Breast epithelium (tissue), 4 donors: Measurements from ENCODE around the gene PHF21B. TPM values are rescaled to one million over a fixed set of nuclear protein-coding genes. Genes with fewer than 3 reads are reported as not detected.

ENCODE experiments used
- DNase-seq, 2 donors: peaks; one replicate each; pipeline ENCODE4 v3.0.0-alpha.2; 2019; ENCODE audit warnings: low spot score in 2 of 2
- H3K27ac ChIP-seq, 2 donors: fragments of 200-600 bp; sonication (generic) in 1 of 2; one replicate each; pipeline ENCODE4 v1.5.1; 2016 to 2019; ENCODE audit warnings: mild to moderate bottlenecking in 1 of 2
- H3K27me3 ChIP-seq, 2 donors: fragments of 200-600 bp; sonication (generic) in 1 of 2; one replicate each; pipeline versions ENCODE4 v1.5.1 to v1.6.0; 2017 to 2019; ENCODE audit warnings: control low read depth in 1 of 2, mild to moderate bottlenecking in 1 of 2
- H3K36me3 ChIP-seq: fragments of 200-600 bp; one replicate; pipeline ENCODE4 v1.5.1; 2019
- H3K4me1 ChIP-seq, 2 donors: fragments of 200-600 bp; sonication (generic); one replicate each; pipeline ENCODE4 v1.5.1; 2016 to 2019; ENCODE audit warnings: control low read depth in 1 of 2
- H3K4me3 ChIP-seq, 3 donors: fragments of 200-600 bp; sonication (generic); 1 replicate in 2 of 3; 2 replicates in 1 of 3; pipeline ENCODE4 v1.5.1; 2016 to 2019; ENCODE audit warnings: mild to moderate bottlenecking in 3 of 3, moderate library complexity in 2 of 3
- H3K9me3 ChIP-seq, 2 donors: fragments of 200-600 bp; sonication (generic) in 1 of 2; one replicate each; pipeline ENCODE4 v1.5.1; 2016 to 2019; ENCODE audit warnings: control low read depth in 1 of 2
- POLR2A ChIP-seq: fragments of 450-650 bp; IDR thresholded peaks from one replicate; pipeline ENCODE4 v1.6.1; 2016; ENCODE audit warnings: antibody characterized with exemption, mild to moderate bottlenecking, moderate library complexity
- POLR2AphosphoS5 ChIP-seq, 3 donors: sonication (generic); formaldehyde crosslinking; IDR thresholded peaks; one replicate each; pipeline ENCODE4 v1.6.1; 2017; ENCODE audit warnings: antibody characterized with exemption in 3 of 3
- intact Hi-C: fragments of 100-400 bp; cut with DNase I; formaldehyde crosslinking; loops from one replicate; pipeline ENCODE4 v1.15.1; 2023; ENCODE audit warnings: low total_unique reads
- total RNA-seq, 3 donors: library from RNA; depleted of rRNA; stranded (reverse); fragments of >200 nt; gene quantifications; one replicate each; pipeline ENCODE4 v1.1.0, GENCODE V29; 2016
- TF ChIP-seq, protein P1 (sequence below), 3 donors: fragments of 450-650 bp; IDR thresholded peaks; one replicate each; pipeline ENCODE4 v1.5.1; 2016 to 2017; ENCODE audit warnings: antibody characterized with exemption in 3 of 3, mild to moderate bottlenecking in 3 of 3, moderate library complexity in 3 of 3

Gene PHF21B
- total RNA-seq, 3 donors from 2014 or later = 3.6 to 4.1 TPM; not detected in 1

DNA sequence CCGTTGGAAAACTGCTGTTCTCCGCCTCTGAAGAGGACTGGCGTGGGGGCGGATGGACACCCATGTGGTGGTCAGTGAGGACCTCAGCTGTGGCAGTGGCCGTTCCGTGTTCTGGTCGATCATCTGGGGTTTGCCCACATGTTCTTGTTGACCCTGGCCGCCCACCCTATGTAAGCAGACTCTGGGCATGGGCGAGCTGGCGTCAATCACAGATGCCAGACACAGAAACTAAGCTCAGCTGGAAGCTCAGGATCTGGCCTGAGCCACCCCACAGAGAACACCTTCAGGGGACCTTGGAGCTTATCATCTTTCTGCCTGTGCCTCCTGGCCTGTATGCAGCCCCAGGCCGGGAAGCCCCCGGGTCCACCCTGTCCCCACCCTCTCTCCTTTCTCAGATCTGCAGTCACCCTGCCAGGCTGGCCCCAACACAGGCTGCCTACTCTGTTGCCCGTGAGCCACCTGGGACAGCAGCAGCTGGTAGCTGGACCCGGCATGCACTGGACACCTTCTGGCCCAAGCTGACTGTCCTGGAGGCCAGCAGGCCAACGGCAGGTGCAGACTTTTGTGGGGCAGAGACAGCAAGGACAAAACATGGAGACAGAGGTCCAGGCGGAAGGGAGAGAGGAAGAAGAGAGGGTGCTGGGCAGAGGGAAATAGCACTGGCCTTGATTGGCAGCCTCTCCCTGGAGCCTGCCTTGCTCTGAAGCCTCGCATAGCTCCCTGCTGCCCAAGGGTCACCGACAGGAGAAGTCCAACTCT lies 91.5 kb downstream of the PHF21B start:
- no peaks in the 10 kb centered on the region for H3K36me3 ChIP-seq
- no peaks in the 10 kb centered on the region for H3K9me3 ChIP-seq
- no peaks in the 10 kb centered on the region for H3K27me3 ChIP-seq
- no peak overlapping the region for H3K27ac ChIP-seq
- no peaks in the 10 kb centered on the region for H3K4me1 ChIP-seq
- peak in 1 of 2 donors; percentile 50 for DNase-seq
- no peak overlapping the region for H3K4me3 ChIP-seq
- TF ChIP-seq POLR2AphosphoS5 (IDR thresholded peaks at IDR 0.05) = no peak
- TF ChIP-seq POLR2A = no peak
- TF ChIP-seq, protein P1, sequence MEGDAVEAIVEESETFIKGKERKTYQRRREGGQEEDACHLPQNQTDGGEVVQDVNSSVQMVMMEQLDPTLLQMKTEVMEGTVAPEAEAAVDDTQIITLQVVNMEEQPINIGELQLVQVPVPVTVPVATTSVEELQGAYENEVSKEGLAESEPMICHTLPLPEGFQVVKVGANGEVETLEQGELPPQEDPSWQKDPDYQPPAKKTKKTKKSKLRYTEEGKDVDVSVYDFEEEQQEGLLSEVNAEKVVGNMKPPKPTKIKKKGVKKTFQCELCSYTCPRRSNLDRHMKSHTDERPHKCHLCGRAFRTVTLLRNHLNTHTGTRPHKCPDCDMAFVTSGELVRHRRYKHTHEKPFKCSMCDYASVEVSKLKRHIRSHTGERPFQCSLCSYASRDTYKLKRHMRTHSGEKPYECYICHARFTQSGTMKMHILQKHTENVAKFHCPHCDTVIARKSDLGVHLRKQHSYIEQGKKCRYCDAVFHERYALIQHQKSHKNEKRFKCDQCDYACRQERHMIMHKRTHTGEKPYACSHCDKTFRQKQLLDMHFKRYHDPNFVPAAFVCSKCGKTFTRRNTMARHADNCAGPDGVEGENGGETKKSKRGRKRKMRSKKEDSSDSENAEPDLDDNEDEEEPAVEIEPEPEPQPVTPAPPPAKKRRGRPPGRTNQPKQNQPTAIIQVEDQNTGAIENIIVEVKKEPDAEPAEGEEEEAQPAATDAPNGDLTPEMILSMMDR (IDR thresholded peaks at IDR 0.05) = no peak
- intact Hi-C loops = no loop called here

DNA sequence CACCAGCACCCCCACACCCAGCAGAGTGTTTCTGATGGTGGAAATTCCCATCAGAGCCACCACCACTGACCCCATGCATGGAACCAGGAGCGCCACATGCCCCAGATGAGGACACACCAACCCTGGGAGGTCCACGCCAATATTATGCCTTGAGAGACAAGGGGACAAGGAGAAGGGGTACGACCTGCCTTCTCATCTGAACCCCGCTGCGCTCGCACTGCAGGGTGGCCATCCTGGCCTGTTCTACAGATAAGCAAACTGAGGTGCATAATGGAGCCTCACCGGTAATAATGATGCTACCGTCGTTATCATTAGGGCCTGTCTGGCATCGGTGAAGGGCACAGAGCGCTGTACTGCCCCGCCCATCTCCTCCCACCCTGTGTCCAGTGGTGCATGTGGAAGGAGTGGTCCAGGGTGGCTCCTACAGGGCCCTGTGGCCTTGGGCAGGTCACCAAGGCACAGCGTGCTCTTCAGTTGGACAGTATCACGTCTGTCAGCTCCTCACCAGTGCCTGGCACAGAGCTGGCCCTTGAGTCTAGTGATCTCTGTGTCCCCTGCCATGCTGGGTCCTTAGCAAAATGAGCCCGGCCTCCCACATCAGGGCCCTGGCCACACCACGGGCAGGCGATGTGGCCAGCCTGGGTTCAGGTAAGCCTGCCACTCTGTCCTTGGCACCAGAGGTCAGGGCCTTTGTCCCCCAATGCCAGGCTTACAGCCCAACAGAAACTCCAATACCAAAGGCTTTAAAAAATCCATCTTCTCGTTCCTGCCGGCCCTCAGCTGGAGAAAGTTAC lies 92.2 kb downstream of the PHF21B start:
- H3K27me3 ChIP-seq = no peaks in the 10 kb centered on the region
- H3K9me3 ChIP-seq = no peaks in the 10 kb centered on the region
- no peak overlapping the region for H3K4me3 ChIP-seq
- peak in 1 of 2 donors; percentile 15 for DNase-seq
- H3K27ac ChIP-seq = no peak overlapping the region
- H3K4me1 ChIP-seq = no peaks in the 10 kb centered on the region
- H3K36me3 ChIP-seq = no peaks in the 10 kb centered on the region
- intact Hi-C loops = no loop called here
- TF ChIP-seq, protein P1 (IDR thresholded peaks at IDR 0.05) = no peak
- no peak for TF ChIP-seq POLR2A
- no peak for TF ChIP-seq POLR2AphosphoS5 (IDR thresholded peaks at IDR 0.05)

DNA sequence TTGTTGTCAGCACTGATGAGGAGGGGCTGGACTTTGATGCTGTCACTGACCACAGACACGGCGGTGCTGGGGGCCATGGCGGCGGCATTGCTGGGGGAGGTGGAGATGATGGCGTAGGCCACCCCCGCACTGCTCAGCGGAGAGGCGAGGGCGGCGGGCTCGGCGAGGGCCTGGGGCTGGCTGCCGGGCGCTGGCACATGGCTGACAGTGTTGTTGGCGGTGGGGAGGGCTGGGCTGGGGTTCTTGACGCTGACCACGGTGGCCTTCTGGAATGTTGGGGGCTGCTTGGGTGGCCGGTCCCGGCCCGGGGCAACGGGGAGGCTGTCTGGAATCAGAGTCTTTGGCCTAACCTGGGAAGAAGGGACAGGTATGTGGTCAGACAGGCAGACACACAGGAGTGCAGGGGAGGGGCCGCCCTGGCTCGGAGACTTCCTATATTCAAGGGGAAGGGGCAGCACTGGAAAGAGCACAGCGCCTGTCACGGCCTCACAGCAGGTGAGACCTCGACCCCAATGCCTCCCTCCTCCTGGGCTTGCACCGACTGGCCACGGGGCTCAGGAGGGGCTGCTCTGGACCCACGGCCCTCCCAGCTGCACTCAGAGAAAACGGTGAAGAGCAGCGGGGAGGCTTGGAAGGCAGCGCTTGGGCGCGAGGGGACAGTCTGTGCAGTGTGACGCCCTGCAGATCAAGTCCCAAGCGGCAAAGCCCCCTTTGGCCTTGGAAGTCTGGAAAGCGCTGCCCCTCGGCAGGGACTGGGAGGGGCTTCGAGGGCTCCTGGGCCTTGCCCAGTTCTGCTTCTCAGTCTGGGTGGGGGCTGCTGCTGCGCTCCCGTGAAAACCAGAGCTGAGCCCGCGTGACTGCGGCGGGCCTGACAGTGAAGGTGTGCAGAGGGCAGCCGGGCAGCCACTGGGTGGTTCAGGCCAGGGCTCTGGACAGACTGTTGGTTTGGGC lies 93.2 kb downstream of the PHF21B start:
- Histone ChIP-seq H3K27me3 (no peaks in the 10 kb centered on the region), H3K27ac (no peak overlapping the region), H3K9me3 (peaks cover 2 to 3% of the 10 kb centered on the region in 2 donors), H3K4me3 (no peak overlapping the region), H3K4me1 (no peaks in the 10 kb centered on the region), H3K36me3 (no peaks in the 10 kb centered on the region)
- intact Hi-C loops = no loop called here
- TF ChIP-seq POLR2AphosphoS5 (IDR thresholded peaks at IDR 0.05) (no peak), POLR2A (no peak)
- TF ChIP-seq, protein P1 (IDR thresholded peaks at IDR 0.05) = no peak
- DNase-seq = peak in 1 of 2 donors; percentile 42

DNA sequence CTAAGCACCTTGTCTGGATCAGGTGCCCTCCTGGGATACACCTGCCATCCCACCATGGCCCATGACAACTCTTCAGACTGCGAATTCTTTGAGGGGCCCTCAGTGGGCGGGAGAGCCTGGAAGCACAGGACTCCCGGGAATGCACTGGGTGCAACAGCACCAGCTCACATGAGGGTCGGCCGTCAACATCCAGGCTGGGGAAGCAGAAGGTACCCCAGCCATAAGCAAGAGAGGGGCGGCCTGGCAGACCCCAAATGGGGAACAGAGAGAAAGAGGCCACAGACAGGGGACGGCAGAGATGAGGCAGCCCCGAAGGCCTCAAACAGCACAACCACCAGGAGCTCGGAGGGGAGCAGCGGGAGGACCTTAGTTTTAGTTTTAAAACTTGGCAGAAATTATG lies 94.4 kb downstream of the PHF21B start:
- TF ChIP-seq POLR2A (no peak), POLR2AphosphoS5 (IDR thresholded peaks at IDR 0.05) (no peak)
- TF ChIP-seq, protein P1 (IDR thresholded peaks at IDR 0.05) = no peak
- Histone ChIP-seq H3K36me3 (no peaks in the 10 kb centered on the region), H3K4me3 (no peak overlapping the region), H3K27ac (no peak overlapping the region), H3K4me1 (no peaks in the 10 kb centered on the region), H3K9me3 (peaks cover 3 to 9% of the 10 kb centered on the region in 2 donors), H3K27me3 (no peaks in the 10 kb centered on the region)
- DNase-seq = peak in 1 of 2 donors; percentile 24
- intact Hi-C loops = no loop called here
